Bronchial epithelial cell (primary cell): Measurements from ENCODE around the gene ERV3-1. TPM values are rescaled to one million over a fixed set of nuclear protein-coding genes. Genes with fewer than 3 reads are reported as not detected.

ENCODE experiments used
- total RNA-seq: library from RNA; depleted of rRNA; stranded (reverse); fragments of >200 nt; gene quantifications from 2 replicates; pipeline ENCODE4 v1.2.1, GENCODE V29; 2014

Gene ERV3-1
- total RNA-seq, 1 donor from 2014 or later: 7.4 TPM

Other genes starting within 250 kb of the ERV3-1 start
- gene ZNF138, start 212.3 kb downstream of the ERV3-1 start, total RNA-seq: 3.4 and 6.0 TPM in 2 replicates
- gene ZNF273, start 103.4 kb downstream of the ERV3-1 start, total RNA-seq: 2.6 and 3.1 TPM in 2 replicates
- gene ZNF117, start 15.7 kb downstream of the ERV3-1 start, total RNA-seq: 5.8 and 20.4 TPM in 2 replicates